ENCODE results near the gene POLR1E. TPM values are rescaled to one million over a fixed set of nuclear protein-coding genes. Genes with fewer than 3 reads are reported as not detected.

POLR1E gene
- total and polyA plus RNA-seq, 5 donors from 2014 or later, result 11.2 to 26.9 (median 13.9) TPM

GRCh38 chr9:37496020-37496419 lies 10.3 kb downstream of the POLR1E start:
- Mint-ChIP-seq H3K27ac (no peak overlapping the region), H3K4me1 (peaks cover 0 to 7% (median 2%) of the 10 kb centered on the region in 4 donors)

DNA sequence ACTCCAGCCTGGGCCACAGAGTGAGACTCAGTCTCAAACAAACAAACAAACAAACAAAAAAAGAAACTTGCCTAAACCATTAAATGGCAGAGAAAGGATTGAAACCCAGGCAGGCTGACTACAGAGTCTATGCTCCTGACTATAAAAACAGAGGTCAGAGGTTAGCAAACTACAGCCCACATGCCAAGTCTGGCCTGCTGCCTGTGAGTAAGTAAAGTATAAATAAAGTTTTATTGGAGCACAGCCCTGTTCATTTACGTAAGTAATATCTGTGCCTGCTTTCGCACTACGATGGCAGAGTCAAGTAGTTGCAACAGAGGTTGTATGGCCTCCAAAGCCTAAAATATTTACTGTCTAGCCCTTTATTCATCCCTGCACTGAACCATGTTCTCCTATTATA lies 11.6 kb downstream of the POLR1E start:
- H3K36me3 Mint-ChIP-seq, result peaks cover 54% of the 10 kb centered on the region
- no peak for DNase-seq
- Histone ChIP-seq H3K36me3 (ENCODE audit: control insufficient read depth, insufficient read depth, low read length) (peaks cover 89% of the 10 kb centered on the region), H3K9me3 (ENCODE audit: control insufficient read depth in 2 of 2, low read length in 2 of 2) (no peaks in the 10 kb centered on the region), H3K4me1 (ENCODE audit: control insufficient read depth, insufficient read depth, low read length, poor library complexity, severe bottlenecking) (no peaks in the 10 kb centered on the region), H3K4me3 (ENCODE audit: low read depth, low read length) (no peak overlapping the region), H3K27ac (ENCODE audit: insufficient read depth, low read length, poor library complexity, severe bottlenecking) (no peak overlapping the region), H3K27me3 (ENCODE audit: control insufficient read depth, insufficient read depth, low read length) (no peaks in the 10 kb centered on the region)
- H3K27me3 Mint-ChIP-seq, result no peaks in the 10 kb centered on the region
- H3K9me3 Mint-ChIP-seq, result no peaks in the 10 kb centered on the region
- no peak for ATAC-seq (ENCODE audit: low read depth in 2 of 2)
- peaks cover 0 to 4% (median 1%) of the 10 kb centered on the region in 4 donors for H3K4me1 Mint-ChIP-seq
- H3K27ac Mint-ChIP-seq, result no peak overlapping the region
- no peak overlapping the region for H3K4me3 Mint-ChIP-seq

More at GRCh38 chr9:37496020-37496419, 10.3 kb downstream of the POLR1E start:
- Histone ChIP-seq H3K9me3 (ENCODE audit: control insufficient read depth in 2 of 2, low read length in 2 of 2) (no peaks in the 10 kb centered on the region), H3K27ac (ENCODE audit: insufficient read depth, low read length, poor library complexity, severe bottlenecking) (no peak overlapping the region), H3K36me3 (ENCODE audit: control insufficient read depth, insufficient read depth, low read length) (peaks cover 89% of the 10 kb centered on the region), H3K27me3 (ENCODE audit: control insufficient read depth, insufficient read depth, low read length) (no peaks in the 10 kb centered on the region), H3K4me1 (ENCODE audit: control insufficient read depth, insufficient read depth, low read length, poor library complexity, severe bottlenecking) (no peaks in the 10 kb centered on the region), H3K4me3 (ENCODE audit: low read depth, low read length) (no peak overlapping the region)
- no peak for ATAC-seq (ENCODE audit: low read depth in 2 of 2)
- no peaks in the 10 kb centered on the region for H3K9me3 Mint-ChIP-seq
- H3K4me3 Mint-ChIP-seq, result no peak overlapping the region
- no peak for DNase-seq
- peaks cover 50% of the 10 kb centered on the region for H3K36me3 Mint-ChIP-seq
- H3K27me3 Mint-ChIP-seq, result no peaks in the 10 kb centered on the region

- Histone ChIP-seq H3K27me3 (ENCODE audit: control insufficient read depth, insufficient read depth, low read length) (no peaks in the 10 kb centered on the region), H3K27ac (ENCODE audit: insufficient read depth, low read length, poor library complexity, severe bottlenecking) (no peak overlapping the region), H3K4me3 (ENCODE audit: low read depth, low read length) (no peak overlapping the region), H3K36me3 (ENCODE audit: control insufficient read depth, insufficient read depth, low read length) (peaks cover 89% of the 10 kb centered on the region), H3K9me3 (ENCODE audit: control insufficient read depth in 2 of 2, low read length in 2 of 2) (no peaks in the 10 kb centered on the region), H3K4me1 (ENCODE audit: control insufficient read depth, insufficient read depth, low read length, poor library complexity, severe bottlenecking) (no peaks in the 10 kb centered on the region)
- no peak overlapping the region for H3K4me3 Mint-ChIP-seq
- H3K36me3 Mint-ChIP-seq, result peaks cover 57% of the 10 kb centered on the region
- no peaks in the 10 kb centered on the region for H3K9me3 Mint-ChIP-seq
- H3K4me1 Mint-ChIP-seq, result peaks cover 0 to 4% (median 3%) of the 10 kb centered on the region in 4 donors
- no peaks in the 10 kb centered on the region for H3K27me3 Mint-ChIP-seq
- ATAC-seq (ENCODE audit: low read depth in 2 of 2), result no peak
- DNase-seq, result no peak
- H3K27ac Mint-ChIP-seq, result peak overlapping the region in 1 of 3 donors; percentile 23
These were observed 12.7 kb downstream of the POLR1E start for GRCh38 chr9:37498457-37498856.

DNA sequence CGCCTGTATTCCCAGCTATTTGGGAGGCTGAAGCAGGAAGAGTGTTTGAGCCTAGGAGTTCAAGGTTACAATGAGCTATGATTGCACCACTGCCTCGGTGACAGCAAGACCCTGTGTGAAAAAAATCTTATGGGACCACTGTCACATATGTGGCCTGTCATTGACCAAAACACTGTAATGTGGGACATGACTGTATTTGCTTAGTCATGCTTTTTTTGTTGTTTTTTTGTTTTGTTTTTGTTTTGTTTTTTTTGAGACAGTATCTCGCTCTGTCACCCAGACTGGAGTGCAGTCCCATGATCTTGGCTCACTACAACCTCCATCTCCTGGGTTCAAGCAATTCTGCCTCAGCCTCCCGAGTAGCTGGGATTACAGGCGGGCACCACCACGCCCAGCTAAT lies 13.5 kb downstream of the POLR1E start:
- Histone ChIP-seq H3K27me3 (ENCODE audit: control insufficient read depth, insufficient read depth, low read length) (no peaks in the 10 kb centered on the region), H3K36me3 (ENCODE audit: control insufficient read depth, insufficient read depth, low read length) (peaks cover 89% of the 10 kb centered on the region), H3K9me3 (ENCODE audit: control insufficient read depth in 2 of 2, low read length in 2 of 2) (no peaks in the 10 kb centered on the region), H3K27ac (ENCODE audit: insufficient read depth, low read length, poor library complexity, severe bottlenecking) (no peak overlapping the region), H3K4me1 (ENCODE audit: control insufficient read depth, insufficient read depth, low read length, poor library complexity, severe bottlenecking) (no peaks in the 10 kb centered on the region), H3K4me3 (ENCODE audit: low read depth, low read length) (no peak overlapping the region)
- Mint-ChIP-seq H3K27ac (no peak overlapping the region), H3K4me3 (no peak overlapping the region), H3K36me3 (peaks cover 60% of the 10 kb centered on the region), H3K4me1 (peaks cover 0 to 10% (median 8%) of the 10 kb centered on the region in 4 donors), H3K9me3 (no peaks in the 10 kb centered on the region), H3K27me3 (no peaks in the 10 kb centered on the region)
- no peak for DNase-seq
- ATAC-seq (ENCODE audit: low read depth in 2 of 2), result no peak

DNA sequence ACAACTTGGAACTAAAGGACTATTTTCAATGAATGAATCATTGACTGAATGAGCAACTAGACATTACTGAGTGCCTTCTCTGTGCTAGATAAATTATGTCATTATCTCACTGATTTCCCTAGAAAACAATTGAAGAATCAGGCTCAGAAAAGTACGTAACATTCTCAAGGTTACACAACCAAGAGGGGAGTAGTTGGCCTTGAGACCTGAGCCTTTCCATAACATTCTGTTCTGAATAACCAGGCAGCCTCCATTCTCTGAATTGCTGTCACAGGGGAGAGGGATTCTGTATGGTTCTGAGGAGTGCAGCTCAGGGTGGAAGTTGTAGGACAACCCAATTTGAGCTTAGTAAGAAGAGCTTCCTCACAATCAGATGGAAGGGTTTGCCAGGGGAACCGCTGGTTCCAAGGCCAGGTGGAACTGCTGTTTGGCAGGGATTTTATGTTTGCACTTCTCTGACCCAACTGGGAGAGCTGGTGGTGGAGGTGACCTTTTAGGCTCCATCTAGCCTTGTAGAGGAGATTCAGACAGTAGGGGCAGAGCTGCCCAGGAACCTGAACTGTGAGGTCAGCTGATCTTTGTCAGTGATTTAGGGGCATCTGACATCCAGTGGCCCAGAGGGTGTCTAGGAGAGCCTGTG lies 16.3 kb downstream of the POLR1E start:
- peaks cover 45% of the 10 kb centered on the region for H3K36me3 Mint-ChIP-seq
- Histone ChIP-seq H3K27me3 (ENCODE audit: control insufficient read depth, insufficient read depth, low read length) (no peaks in the 10 kb centered on the region), H3K36me3 (ENCODE audit: control insufficient read depth, insufficient read depth, low read length) (peaks cover 71% of the 10 kb centered on the region), H3K4me3 (ENCODE audit: low read depth, low read length) (no peak overlapping the region), H3K4me1 (ENCODE audit: control insufficient read depth, insufficient read depth, low read length, poor library complexity, severe bottlenecking) (no peaks in the 10 kb centered on the region), H3K27ac (ENCODE audit: insufficient read depth, low read length, poor library complexity, severe bottlenecking) (no peak overlapping the region), H3K9me3 (ENCODE audit: control insufficient read depth in 2 of 2, low read length in 2 of 2) (no peaks in the 10 kb centered on the region)
- no peaks in the 10 kb centered on the region for H3K27me3 Mint-ChIP-seq
- no peak for ATAC-seq (ENCODE audit: low read depth in 2 of 2)
- peak overlapping the region in 2 of 3 donors; percentile 20 to 54 for H3K27ac Mint-ChIP-seq
- no peak for DNase-seq
- peaks cover 0 to 13% (median 5%) of the 10 kb centered on the region in 4 donors for H3K4me1 Mint-ChIP-seq
- H3K9me3 Mint-ChIP-seq, result no peaks in the 10 kb centered on the region
- H3K4me3 Mint-ChIP-seq, result no peak overlapping the region

GRCh38 chr9:37503736-37504135 lies 18.0 kb downstream of the POLR1E start:
- no peaks in the 10 kb centered on the region for H3K9me3 Mint-ChIP-seq
- no peaks in the 10 kb centered on the region for H3K9me3 ChIP-seq (ENCODE audit: control insufficient read depth in 2 of 2, low read length in 2 of 2)
- no peak overlapping the region for H3K4me3 Mint-ChIP-seq
- ATAC-seq (ENCODE audit: low read depth in 2 of 2) (peak; percentile 43 to 63), DNase-seq (peak in 1 of 3 donors; percentile 21)
- H3K36me3 ChIP-seq (ENCODE audit: control insufficient read depth, insufficient read depth, low read length), result peaks cover 56% of the 10 kb centered on the region
- no peaks in the 10 kb centered on the region for H3K27me3 ChIP-seq (ENCODE audit: control insufficient read depth, insufficient read depth, low read length)
- H3K27me3 Mint-ChIP-seq, result no peaks in the 10 kb centered on the region
- H3K36me3 Mint-ChIP-seq, result peaks cover 35% of the 10 kb centered on the region
- peak overlapping the region in 2 of 3 donors; percentile 29 to 39 for H3K27ac Mint-ChIP-seq
- H3K27ac ChIP-seq (ENCODE audit: insufficient read depth, low read length, poor library complexity, severe bottlenecking), result no peak overlapping the region
- peaks cover 0 to 13% (median 7%) of the 10 kb centered on the region in 4 donors for H3K4me1 Mint-ChIP-seq
- H3K4me3 ChIP-seq (ENCODE audit: low read depth, low read length), result no peak overlapping the region
- no peaks in the 10 kb centered on the region for H3K4me1 ChIP-seq (ENCODE audit: control insufficient read depth, insufficient read depth, low read length, poor library complexity, severe bottlenecking)

DNA sequence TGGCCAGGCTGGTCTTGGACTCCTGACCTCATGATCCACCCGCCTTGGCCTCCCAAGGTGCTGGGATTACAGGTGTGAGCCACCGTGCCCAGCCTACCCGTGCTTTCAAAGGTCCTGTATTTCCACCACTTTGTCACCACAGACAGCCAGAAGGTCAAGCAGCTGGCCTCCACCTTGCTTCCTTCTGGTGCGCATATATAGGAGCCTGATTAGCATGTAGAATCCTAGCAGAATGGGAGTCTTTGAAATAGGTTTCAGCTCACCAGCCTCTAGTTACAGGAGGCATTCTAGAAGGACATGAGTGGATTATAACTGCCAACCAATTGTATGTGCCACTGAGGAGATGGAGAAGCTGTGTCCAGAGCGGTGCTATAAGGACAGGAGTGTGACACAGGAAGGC lies 18.9 kb downstream of the POLR1E start:
- Mint-ChIP-seq H3K27ac (peak overlapping the region in 1 of 3 donors; percentile 26), H3K27me3 (no peaks in the 10 kb centered on the region), H3K9me3 (no peaks in the 10 kb centered on the region), H3K4me1 (peaks cover 0 to 13% (median 7%) of the 10 kb centered on the region in 4 donors), H3K4me3 (no peak overlapping the region), H3K36me3 (peaks cover 32% of the 10 kb centered on the region)
- H3K9me3 ChIP-seq (ENCODE audit: control insufficient read depth in 2 of 2, low read length in 2 of 2), result no peaks in the 10 kb centered on the region
- DNase-seq, result no peak
- no peaks in the 10 kb centered on the region for H3K27me3 ChIP-seq (ENCODE audit: control insufficient read depth, insufficient read depth, low read length)
- no peak overlapping the region for H3K27ac ChIP-seq (ENCODE audit: insufficient read depth, low read length, poor library complexity, severe bottlenecking)
- peaks cover 49% of the 10 kb centered on the region for H3K36me3 ChIP-seq (ENCODE audit: control insufficient read depth, insufficient read depth, low read length)
- no peak for ATAC-seq (ENCODE audit: low read depth in 2 of 2)
- no peak overlapping the region for H3K4me3 ChIP-seq (ENCODE audit: low read depth, low read length)
- H3K4me1 ChIP-seq (ENCODE audit: control insufficient read depth, insufficient read depth, low read length, poor library complexity, severe bottlenecking), result no peaks in the 10 kb centered on the region

- Histone ChIP-seq H3K27ac (ENCODE audit: insufficient read depth, low read length, poor library complexity, severe bottlenecking) (no peak overlapping the region), H3K9me3 (ENCODE audit: control insufficient read depth in 2 of 2, low read length in 2 of 2) (no peaks in the 10 kb centered on the region), H3K36me3 (ENCODE audit: control insufficient read depth, insufficient read depth, low read length) (peaks cover 25% of the 10 kb centered on the region), H3K4me1 (ENCODE audit: control insufficient read depth, insufficient read depth, low read length, poor library complexity, severe bottlenecking) (no peaks in the 10 kb centered on the region), H3K27me3 (ENCODE audit: control insufficient read depth, insufficient read depth, low read length) (no peaks in the 10 kb centered on the region), H3K4me3 (ENCODE audit: low read depth, low read length) (no peak overlapping the region)
- Mint-ChIP-seq H3K4me1 (peaks cover 0 to 13% (median 7%) of the 10 kb centered on the region in 4 donors), H3K9me3 (no peaks in the 10 kb centered on the region), H3K36me3 (peaks cover 19% of the 10 kb centered on the region), H3K27ac (peak overlapping the region in 2 of 3 donors; percentile 5 to 71), H3K4me3 (no peak overlapping the region), H3K27me3 (no peaks in the 10 kb centered on the region)
- ATAC-seq (ENCODE audit: low read depth in 2 of 2) (no peak), DNase-seq (no peak)
These were observed 21.9 kb downstream of the POLR1E start for GRCh38 chr9:37507566-37508134.
